Central memory CD4-positive, alpha-beta T cell (primary cell): ENCODE results near the gene SHISA7.

ENCODE experiments used
- DNase-seq: peaks from one replicate; pipeline ENCODE4 v3.0.0; 2022

Gene SHISA7

GRCh38 chr19:55482156-55482961 is 39.3 kb upstream of the SHISA7 start:
- no peak for DNase-seq

GRCh38 chr19:55481794-55482155 is 38.7 kb upstream of the SHISA7 start:
- DNase-seq: no peak

- no peak for DNase-seq
Measured at GRCh38 chr19:55481148-55481793, 38.2 kb upstream of the SHISA7 start.

- no peak for DNase-seq
Measured at GRCh38 chr19:55479451-55480230, 36.5 kb upstream of the SHISA7 start.

GRCh38 chr19:55479045-55479444 is 35.9 kb upstream of the SHISA7 start:
- no peak for DNase-seq

GRCh38 chr19:55478364-55478763 is 35.3 kb upstream of the SHISA7 start:
- no peak for DNase-seq

GRCh38 chr19:55477905-55478304 is 34.8 kb upstream of the SHISA7 start:
- DNase-seq: no peak

- DNase-seq: peak; percentile 96
Measured at GRCh38 chr19:55476100-55476775, 33.1 kb upstream of the SHISA7 start, which contains the start of gene ZNF628. Gene ZNF628, plus strand, starts transcription at chr19:55476617. Its CDS starts 3,294 bp downstream, at chr19:55479911.

GRCh38 chr19:55474269-55475265 is 31.5 kb upstream of the SHISA7 start:
- no peak for DNase-seq

GRCh38 chr19:55473225-55474012 is 30.3 kb upstream of the SHISA7 start:
- no peak for DNase-seq

- DNase-seq: no peak
Measured at GRCh38 chr19:55472463-55472862, 29.4 kb upstream of the SHISA7 start.

- DNase-seq: no peak
Measured at GRCh38 chr19:55471266-55471665, 28.2 kb upstream of the SHISA7 start.

GRCh38 chr19:55468054-55468393 is 24.9 kb upstream of the SHISA7 start:
- DNase-seq: no peak

- peak; percentile 43 for DNase-seq
Measured at GRCh38 chr19:55467236-55468053, 24.3 kb upstream of the SHISA7 start.

- DNase-seq: no peak
Measured at GRCh38 chr19:55466241-55466614, 23.1 kb upstream of the SHISA7 start.

- DNase-seq: no peak
Measured at GRCh38 chr19:55465460-55466240, 22.6 kb upstream of the SHISA7 start.

- no peak for DNase-seq
Measured at GRCh38 chr19:55464662-55465054, 21.6 kb upstream of the SHISA7 start, which contains the start of gene C19orf85. Gene C19orf85, minus strand, starts transcription at chr19:55464751. Its CDS starts 197 bp downstream, at chr19:55464554.

GRCh38 chr19:55464039-55464661 is 21.1 kb upstream of the SHISA7 start:
- DNase-seq: no peak
